Measurements from ENCODE around the gene SORBS1. TPM values are rescaled to one million over a fixed set of nuclear protein-coding genes. Genes with fewer than 3 reads are reported as not detected.

Gene SORBS1
- total RNA-seq, 1 donor from 2014 or later: 116 TPM

DNA sequence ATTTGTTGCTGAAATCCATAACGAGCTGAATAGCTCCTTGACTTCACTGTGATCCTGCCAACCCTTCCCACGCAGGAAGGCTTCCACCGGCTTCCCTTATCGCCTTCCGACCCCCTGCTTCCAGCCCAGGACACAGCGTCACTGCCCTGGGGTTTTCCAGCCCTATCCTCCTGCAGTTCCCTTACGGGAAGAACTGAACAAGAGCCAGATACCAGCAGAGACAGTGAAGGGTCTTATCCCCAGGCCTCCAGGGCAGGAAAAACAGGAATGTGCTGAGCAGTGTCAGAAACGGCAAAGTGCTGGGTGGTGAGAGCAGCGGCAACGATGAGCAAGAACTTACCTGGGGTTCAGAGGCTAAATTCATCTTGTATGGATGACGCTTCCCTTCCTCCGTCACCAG, 292.7 kb downstream of the SORBS1 start:
- no peak overlapping the region for H3K4me3 ChIP-seq
- peak in 1 of 2 donors; percentile 86 for DNase-seq (ENCODE audit: extremely low spot score in 2 of 2)

DNA sequence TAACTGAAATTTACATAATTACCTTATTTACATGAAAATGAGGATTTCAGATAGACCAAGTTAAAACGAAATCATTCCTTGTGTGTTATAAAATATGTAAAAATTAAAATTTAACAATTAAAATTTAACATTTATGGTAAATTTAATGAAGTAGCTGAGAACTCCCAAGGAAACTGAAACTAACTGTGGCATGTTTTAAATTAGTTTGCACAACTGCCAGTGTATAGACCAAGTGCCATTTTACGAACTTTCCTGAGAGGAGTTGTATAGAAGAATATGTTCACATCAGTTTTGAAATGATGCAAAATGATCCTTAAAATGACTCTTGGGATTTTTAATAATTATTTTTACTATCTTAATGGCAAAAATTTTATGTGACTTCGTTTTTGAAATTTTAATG, 293.9 kb downstream of the SORBS1 start:
- H3K9me3 ChIP-seq: no peaks in the 10 kb centered on the region
- DNase-seq (ENCODE audit: extremely low spot score in 2 of 2): no peak
- TF ChIP-seq, protein P1, sequence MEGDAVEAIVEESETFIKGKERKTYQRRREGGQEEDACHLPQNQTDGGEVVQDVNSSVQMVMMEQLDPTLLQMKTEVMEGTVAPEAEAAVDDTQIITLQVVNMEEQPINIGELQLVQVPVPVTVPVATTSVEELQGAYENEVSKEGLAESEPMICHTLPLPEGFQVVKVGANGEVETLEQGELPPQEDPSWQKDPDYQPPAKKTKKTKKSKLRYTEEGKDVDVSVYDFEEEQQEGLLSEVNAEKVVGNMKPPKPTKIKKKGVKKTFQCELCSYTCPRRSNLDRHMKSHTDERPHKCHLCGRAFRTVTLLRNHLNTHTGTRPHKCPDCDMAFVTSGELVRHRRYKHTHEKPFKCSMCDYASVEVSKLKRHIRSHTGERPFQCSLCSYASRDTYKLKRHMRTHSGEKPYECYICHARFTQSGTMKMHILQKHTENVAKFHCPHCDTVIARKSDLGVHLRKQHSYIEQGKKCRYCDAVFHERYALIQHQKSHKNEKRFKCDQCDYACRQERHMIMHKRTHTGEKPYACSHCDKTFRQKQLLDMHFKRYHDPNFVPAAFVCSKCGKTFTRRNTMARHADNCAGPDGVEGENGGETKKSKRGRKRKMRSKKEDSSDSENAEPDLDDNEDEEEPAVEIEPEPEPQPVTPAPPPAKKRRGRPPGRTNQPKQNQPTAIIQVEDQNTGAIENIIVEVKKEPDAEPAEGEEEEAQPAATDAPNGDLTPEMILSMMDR (IDR thresholded peaks at IDR 0.05): no peak
- TF ChIP-seq POLR2A (IDR thresholded peaks at IDR 0.05) (no peak), POLR2AphosphoS5 (IDR thresholded peaks at IDR 0.05; ENCODE audit: insufficient read depth in 1 of 2, low read depth in 1 of 2) (no peak)
- H3K4me1 ChIP-seq: peaks cover 48% of the 10 kb centered on the region
- peaks cover 0 to 23% of the 10 kb centered on the region in 2 donors for H3K36me3 ChIP-seq
- intact Hi-C loops (cut with DNase I): no loop called here
- no peak overlapping the region for H3K4me3 ChIP-seq
- H3K27me3 ChIP-seq: no peaks in the 10 kb centered on the region
- H3K27ac ChIP-seq: peak overlapping the region; percentile 77

More for the DNA sequence above, 292.7 kb downstream of the SORBS1 start:
- Histone ChIP-seq H3K36me3 (peaks cover 0 to 14% of the 10 kb centered on the region in 2 donors), H3K4me1 (peaks cover 50% of the 10 kb centered on the region), H3K27ac (peak overlapping the region; percentile 77), H3K9me3 (no peaks in the 10 kb centered on the region), H3K27me3 (no peaks in the 10 kb centered on the region)
- TF ChIP-seq POLR2A (IDR thresholded peaks at IDR 0.05) (no peak), POLR2AphosphoS5 (IDR thresholded peaks at IDR 0.05; ENCODE audit: insufficient read depth in 1 of 2, low read depth in 1 of 2) (peak; percentile 27 to 50)
- TF ChIP-seq, protein P1 (IDR thresholded peaks at IDR 0.05): no peak
- intact Hi-C loops (cut with DNase I): no loop called here

DNA sequence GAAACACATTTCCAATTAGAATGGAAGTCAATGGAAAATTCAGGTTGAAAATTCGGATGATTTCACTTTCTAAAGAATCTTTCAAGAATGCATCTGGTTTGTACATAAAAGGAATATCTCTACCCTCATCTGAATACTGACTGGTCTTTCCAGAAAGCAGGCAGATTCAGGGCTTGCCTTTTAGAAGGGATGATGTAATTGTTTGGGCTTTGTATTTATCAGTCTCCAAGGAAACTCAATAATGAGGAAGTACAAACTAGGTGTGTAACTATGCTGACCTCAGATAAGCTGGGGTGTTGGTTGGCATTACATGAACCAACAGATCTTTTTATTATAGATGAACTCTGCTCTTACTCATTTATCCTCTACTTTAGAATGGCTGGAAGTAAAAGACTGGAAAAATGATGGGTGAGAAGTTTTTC, 294.5 kb downstream of the SORBS1 start:
- H3K27ac ChIP-seq: peak overlapping the region; percentile 77
- no peaks in the 10 kb centered on the region for H3K27me3 ChIP-seq
- peaks cover 48% of the 10 kb centered on the region for H3K4me1 ChIP-seq
- H3K4me3 ChIP-seq: no peak overlapping the region
- peak in 1 of 2 donors; percentile 34 for DNase-seq (ENCODE audit: extremely low spot score in 2 of 2)
- intact Hi-C loops (cut with DNase I): no loop called here
- TF ChIP-seq POLR2AphosphoS5 (IDR thresholded peaks at IDR 0.05; ENCODE audit: insufficient read depth in 1 of 2, low read depth in 1 of 2) (peak in 1 of 2 donors; percentile 88), POLR2A (IDR thresholded peaks at IDR 0.05) (no peak)
- TF ChIP-seq, protein P1 (IDR thresholded peaks at IDR 0.05): no peak
- H3K36me3 ChIP-seq: peaks cover 0 to 25% of the 10 kb centered on the region in 2 donors
- no peaks in the 10 kb centered on the region for H3K9me3 ChIP-seq

DNA sequence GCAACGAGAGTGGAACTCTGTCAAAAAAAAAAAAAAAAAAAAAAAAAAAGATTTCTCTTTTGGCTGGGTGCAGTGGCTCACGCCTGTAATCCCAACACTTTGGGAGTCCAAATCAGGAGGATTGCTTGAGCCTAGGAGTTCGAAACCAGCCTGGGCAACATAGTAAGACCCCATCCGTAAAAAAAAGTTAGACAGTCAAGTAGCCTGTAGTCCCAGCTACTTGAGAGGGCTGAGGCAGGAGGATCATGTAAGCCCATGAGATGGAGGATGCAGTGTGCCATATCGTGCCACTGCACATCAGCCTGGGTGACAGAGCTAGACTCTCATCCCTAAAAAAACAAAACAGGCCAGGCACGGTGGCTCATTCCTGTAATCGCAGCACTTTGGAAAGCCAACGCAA, 295.6 kb downstream of the SORBS1 start:
- H3K9me3 ChIP-seq: no peaks in the 10 kb centered on the region
- no peaks in the 10 kb centered on the region for H3K27me3 ChIP-seq
- intact Hi-C loops (cut with DNase I): no loop called here
- no peak overlapping the region for H3K27ac ChIP-seq
- H3K4me1 ChIP-seq: peaks cover 57% of the 10 kb centered on the region
- H3K36me3 ChIP-seq: peaks cover 0 to 25% of the 10 kb centered on the region in 2 donors
- peak in 1 of 2 donors; percentile 85 for DNase-seq (ENCODE audit: extremely low spot score in 2 of 2)
- no peak overlapping the region for H3K4me3 ChIP-seq
- TF ChIP-seq, protein P1 (IDR thresholded peaks at IDR 0.05): no peak
- TF ChIP-seq POLR2AphosphoS5 (IDR thresholded peaks at IDR 0.05; ENCODE audit: insufficient read depth in 1 of 2, low read depth in 1 of 2): no peak
- TF ChIP-seq POLR2A (IDR thresholded peaks at IDR 0.05): no peak

DNA sequence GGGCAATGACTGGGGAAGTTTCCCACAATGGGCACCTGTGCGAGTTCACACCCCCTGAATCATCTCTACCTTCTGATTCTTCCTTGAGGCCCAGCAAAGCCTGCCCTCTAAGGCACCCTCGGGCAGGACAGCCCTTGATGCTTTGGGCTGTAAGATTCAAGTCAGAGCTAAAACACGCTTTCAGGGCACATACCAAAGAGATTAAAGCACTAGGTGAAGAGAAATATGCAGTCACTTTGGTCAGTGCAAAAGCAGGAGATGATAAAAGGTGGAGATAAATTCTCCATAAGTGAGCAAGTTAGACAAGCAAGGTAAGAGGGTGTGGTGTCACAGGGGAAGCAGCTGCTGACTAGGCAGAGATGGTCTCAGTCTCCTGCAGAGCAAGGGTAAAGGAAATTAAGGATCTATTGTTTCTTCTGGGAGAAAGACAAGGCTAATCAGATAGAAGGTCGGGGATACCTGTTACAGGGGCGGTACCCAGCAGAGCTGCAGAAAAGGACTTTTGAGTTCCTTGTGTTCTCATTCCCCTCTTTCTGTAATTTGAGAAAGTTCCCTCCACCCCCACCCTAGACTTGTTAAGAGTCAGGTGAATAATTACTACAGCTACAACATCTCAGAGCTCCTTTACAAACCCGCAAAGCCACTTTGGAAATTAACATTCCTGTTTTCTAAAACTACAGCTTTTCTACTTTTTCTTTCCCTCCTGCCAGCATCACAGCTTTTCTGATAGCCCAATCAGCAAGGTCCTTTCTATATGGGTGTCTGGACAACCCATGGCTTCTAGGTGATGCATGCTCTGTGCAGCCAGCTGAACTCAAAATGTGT, 296.7 kb downstream of the SORBS1 start:
- H3K36me3 ChIP-seq: peaks cover 0 to 25% of the 10 kb centered on the region in 2 donors
- peak overlapping the region; percentile 9 for H3K27ac ChIP-seq
- peaks cover 64% of the 10 kb centered on the region for H3K4me1 ChIP-seq
- TF ChIP-seq POLR2AphosphoS5 (IDR thresholded peaks at IDR 0.05; ENCODE audit: insufficient read depth in 1 of 2, low read depth in 1 of 2): no peak
- TF ChIP-seq POLR2A (IDR thresholded peaks at IDR 0.05): no peak
- TF ChIP-seq, protein P1 (IDR thresholded peaks at IDR 0.05): no peak
- intact Hi-C loops (cut with DNase I): no loop called here
- H3K27me3 ChIP-seq: no peaks in the 10 kb centered on the region
- H3K9me3 ChIP-seq: no peaks in the 10 kb centered on the region
- H3K4me3 ChIP-seq: no peak overlapping the region
- DNase-seq (ENCODE audit: extremely low spot score in 2 of 2): peak in 1 of 2 donors; percentile 37
